Smooth muscle cell (in vitro differentiated cells): Measurements from ENCODE around the gene EPN2. TPM values are rescaled to one million over a fixed set of nuclear protein-coding genes. Genes with fewer than 3 reads are reported as not detected.

Experiments used
- DNase-seq: peaks from one replicate; lab custom pipeline; 2025; ENCODE audit not compliant: unreplicated experiment; lab: John Stamatoyannopoulos, UW
- H2AFZ ChIP-seq: fragments of 200-600 bp; sonication (generic); 2 replicates; pipeline ENCODE4 v1.6.0; 2016; ENCODE audit warnings: antibody characterized with exemption, low read depth, mild to moderate bottlenecking
- H3F3A ChIP-seq: fragments of 200-600 bp; sonication (generic); 2 replicates; pipeline ENCODE4 v1.6.0; 2017; ENCODE audit warnings: antibody characterized with exemption, low read depth
- H3K27ac ChIP-seq: fragments of 200-600 bp; sonication (generic); 2 replicates; pipeline ENCODE4 v1.5.1; 2016; ENCODE audit warnings: low read depth, mild to moderate bottlenecking
- H3K27me3 ChIP-seq: fragments of 200-600 bp; sonication (generic); 2 replicates; pipeline ENCODE4 v1.6.1; 2016; ENCODE audit warnings: low read depth, mild to moderate bottlenecking
- H3K36me3 ChIP-seq: fragments of 200-600 bp; sonication (generic); 2 replicates; pipeline ENCODE4 v1.5.1; 2016; ENCODE audit warnings: low read depth
- H3K4me1 ChIP-seq: fragments of 200-600 bp; sonication (generic); 2 replicates; pipeline ENCODE4 v1.5.1; 2016; ENCODE audit warnings: low read depth
- H3K4me2 ChIP-seq: fragments of 200-600 bp; sonication (generic); 2 replicates; pipeline ENCODE4 v1.6.0; 2016; ENCODE audit warnings: mild to moderate bottlenecking
- H3K4me3 ChIP-seq: fragments of 200-600 bp; sonication (generic); 2 replicates; pipeline ENCODE4 v1.5.1; 2016; ENCODE audit warnings: mild to moderate bottlenecking
- H3K79me2 ChIP-seq: fragments of 200-600 bp; sonication (generic); 2 replicates; pipeline ENCODE4 v1.6.0; 2016; ENCODE audit warnings: low read depth, mild to moderate bottlenecking
- H3K9ac ChIP-seq: fragments of 200-600 bp; sonication (generic); 2 replicates; pipeline ENCODE4 v1.6.0; 2016; ENCODE audit warnings: low read depth
- H3K9me3 ChIP-seq: fragments of 200-600 bp; sonication (generic); replicated peaks from 2 replicates; pipeline ENCODE4 v1.5.1; 2016; ENCODE audit warnings: low read depth
- H4K20me1 ChIP-seq: fragments of 200-600 bp; sonication (generic); 2 replicates; pipeline ENCODE4 v1.6.0; 2016; ENCODE audit warnings: low read depth
- CTCF ChIP-seq: fragments of 200-600 bp; sonication (generic); IDR thresholded peaks from 2 replicates; pipeline ENCODE4 v1.5.1; 2017; ENCODE audit warnings: borderline replicate concordance, mild to moderate bottlenecking, antibody characterized with exemption; ENCODE audit not compliant: insufficient read depth, poor library complexity, severe bottlenecking
- WGBS: methylation state at CpG from one replicate; pipeline ENCODE4 v1.1.7; 2016; ENCODE audit warnings: low lambda C conversion rate; 5-methylcytosine and 5-hydroxymethylcytosine counted together
- polyA plus RNA-seq: library from polyadenylated mRNA; unstranded; fragments of >200 nt; fragmentation: Nextera tagmentation; extraction: Ambion mirVana; gene quantifications from 2 replicates; pipeline ENCODE4 v1.2.1, GENCODE V29; 2016
- total RNA-seq: library from RNA; depleted of rRNA; stranded (reverse); fragments of >200 nt; gene quantifications from 2 replicates; pipeline ENCODE4 v1.2.3, GENCODE V29; 2014

EPN2 gene
- total and polyA plus RNA-seq, 2 experiments from 2014 or later, result 27.6 to 46.7 TPM

GRCh38 chr17:19312406-19312805 lies 75.2 kb downstream of the EPN2 start:
- no peak overlapping the region for H3K9ac ChIP-seq
- H3K27me3 ChIP-seq, result no peaks in the 10 kb centered on the region
- no peak for DNase-seq
- H4K20me1 ChIP-seq, result peaks cover 42% of the 10 kb centered on the region
- H3K9me3 ChIP-seq, result no peaks in the 10 kb centered on the region
- no peaks in the 10 kb centered on the region for H3F3A ChIP-seq
- no peak overlapping the region for H3K4me2 ChIP-seq
- no peak overlapping the region for H3K4me3 ChIP-seq
- no peak overlapping the region for H2AFZ ChIP-seq
- peaks cover 4% of the 10 kb centered on the region for H3K79me2 ChIP-seq
- no peak overlapping the region for H3K27ac ChIP-seq
- no peaks in the 10 kb centered on the region for H3K36me3 ChIP-seq
- H3K4me1 ChIP-seq, result peaks cover 9% of the 10 kb centered on the region
- WGBS, result 92% methylated on average over 7 of the region's 7 CpGs
- no peak for TF ChIP-seq CTCF

GRCh38 chr17:19313066-19313745 lies 76.0 kb downstream of the EPN2 start:
- Histone ChIP-seq H3K9ac (no peak overlapping the region), H3K36me3 (no peaks in the 10 kb centered on the region), H3K4me3 (no peak overlapping the region), H3F3A (no peaks in the 10 kb centered on the region), H4K20me1 (peaks cover 34% of the 10 kb centered on the region), H2AFZ (no peak overlapping the region), H3K4me2 (no peak overlapping the region), H3K4me1 (peaks cover 9% of the 10 kb centered on the region), H3K9me3 (no peaks in the 10 kb centered on the region), H3K27me3 (no peaks in the 10 kb centered on the region), H3K27ac (no peak overlapping the region), H3K79me2 (no peaks in the 10 kb centered on the region)
- no peak for TF ChIP-seq CTCF
- WGBS, result 96% methylated on average over 13 of the region's 13 CpGs
- DNase-seq, result no peak

- no peaks in the 10 kb centered on the region for H3F3A ChIP-seq
- no peaks in the 10 kb centered on the region for H3K9me3 ChIP-seq
- H3K4me3 ChIP-seq, result no peak overlapping the region
- peaks cover 9% of the 10 kb centered on the region for H3K4me1 ChIP-seq
- no peak overlapping the region for H3K27ac ChIP-seq
- H4K20me1 ChIP-seq, result peaks cover 27% of the 10 kb centered on the region
- no peaks in the 10 kb centered on the region for H3K79me2 ChIP-seq
- no peaks in the 10 kb centered on the region for H3K27me3 ChIP-seq
- H3K9ac ChIP-seq, result no peak overlapping the region
- no peak for DNase-seq
- no peak overlapping the region for H2AFZ ChIP-seq
- no peak overlapping the region for H3K4me2 ChIP-seq
- WGBS, result 96% methylated on average over 12 of the region's 12 CpGs
- no peak for TF ChIP-seq CTCF
- no peaks in the 10 kb centered on the region for H3K36me3 ChIP-seq
Measured at GRCh38 chr17:19313746-19314651, 76.8 kb downstream of the EPN2 start.
